ENCODE data around the gene TUBA1B.
"Not testable (repeated sequence)": the region's sequence is repeated elsewhere in the genome, so short reads cannot be mapped to it uniquely, and the experiment has no call there.

TUBA1B gene

DNA sequence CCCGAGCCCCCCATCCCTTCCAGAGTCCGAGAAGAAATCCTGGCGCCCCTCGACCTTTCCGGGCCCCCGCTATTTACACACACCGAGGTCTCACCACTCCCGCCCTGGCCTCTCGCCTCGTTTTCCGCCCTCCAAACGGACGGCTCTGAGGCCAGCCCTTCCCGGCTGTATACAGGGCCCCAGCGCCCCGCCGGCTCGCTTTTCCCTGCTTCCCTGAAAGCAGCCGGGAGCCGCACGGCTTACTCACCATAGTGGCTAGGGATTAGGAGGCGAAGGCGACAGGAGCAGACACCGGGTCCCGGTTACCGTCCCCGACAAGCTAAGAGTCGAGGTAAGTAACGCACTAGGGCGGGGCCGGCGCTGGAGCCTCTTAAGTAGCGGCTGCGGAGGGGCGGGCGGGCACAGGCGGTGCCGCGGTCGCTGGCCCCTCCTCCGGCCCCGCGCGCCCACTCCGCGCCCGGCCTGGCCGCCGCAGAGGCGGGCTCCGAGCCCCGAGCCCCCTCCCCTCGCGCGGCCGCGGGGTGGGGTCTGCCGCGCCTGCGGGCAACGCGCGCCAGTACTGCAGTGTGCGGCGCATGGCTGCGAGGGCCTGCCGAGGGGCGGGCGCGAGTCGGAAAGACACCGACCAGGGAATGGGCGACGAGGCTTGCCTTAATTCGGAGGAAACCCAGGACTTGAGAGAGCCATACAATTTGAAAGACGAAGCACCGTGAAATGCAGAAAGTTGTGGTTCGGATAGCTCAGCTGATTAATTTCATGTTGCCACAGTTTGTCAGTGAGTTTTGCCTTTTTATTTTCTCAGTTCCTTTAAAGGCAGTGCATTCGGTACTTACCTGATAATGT lies at the start of gene TUBA1B:
Gene TUBA1B (minus strand): TSS at position 345 of the 843 bp plus-strand sequence. CDS start 95 bp downstream, at position 250.
- DNase-seq: peak; percentile 92

GRCh38 chr12:49174218-49174617 lies 43.0 kb upstream of the TUBA1B start:
- no peak for DNase-seq

GRCh38 chr12:49170924-49171323 lies 39.7 kb upstream of the TUBA1B start:
- DNase-seq: no peak

DNA sequence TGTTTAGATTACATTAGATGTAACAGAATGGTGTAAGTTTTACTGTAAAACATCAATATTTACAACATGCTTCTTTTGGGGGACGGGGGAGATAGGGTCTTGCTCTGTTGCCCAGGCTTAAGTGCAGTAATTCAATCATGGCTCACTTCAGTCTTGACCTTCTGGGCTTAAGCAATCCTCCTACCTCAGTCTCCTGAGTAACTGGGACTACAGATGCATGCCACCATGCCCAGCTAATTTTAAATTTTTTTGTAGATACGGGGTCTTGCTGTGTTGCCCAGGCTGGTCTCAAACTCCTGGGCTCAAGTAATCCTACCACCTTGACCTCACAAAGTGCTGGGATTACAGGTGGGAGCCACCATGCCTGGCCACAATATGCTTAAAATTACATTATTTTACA lies 33.9 kb upstream of the TUBA1B start:
- DNase-seq: no peak

GRCh38 chr12:49161901-49162300 lies 30.7 kb upstream of the TUBA1B start:
- not testable (repeated sequence) for DNase-seq

DNA sequence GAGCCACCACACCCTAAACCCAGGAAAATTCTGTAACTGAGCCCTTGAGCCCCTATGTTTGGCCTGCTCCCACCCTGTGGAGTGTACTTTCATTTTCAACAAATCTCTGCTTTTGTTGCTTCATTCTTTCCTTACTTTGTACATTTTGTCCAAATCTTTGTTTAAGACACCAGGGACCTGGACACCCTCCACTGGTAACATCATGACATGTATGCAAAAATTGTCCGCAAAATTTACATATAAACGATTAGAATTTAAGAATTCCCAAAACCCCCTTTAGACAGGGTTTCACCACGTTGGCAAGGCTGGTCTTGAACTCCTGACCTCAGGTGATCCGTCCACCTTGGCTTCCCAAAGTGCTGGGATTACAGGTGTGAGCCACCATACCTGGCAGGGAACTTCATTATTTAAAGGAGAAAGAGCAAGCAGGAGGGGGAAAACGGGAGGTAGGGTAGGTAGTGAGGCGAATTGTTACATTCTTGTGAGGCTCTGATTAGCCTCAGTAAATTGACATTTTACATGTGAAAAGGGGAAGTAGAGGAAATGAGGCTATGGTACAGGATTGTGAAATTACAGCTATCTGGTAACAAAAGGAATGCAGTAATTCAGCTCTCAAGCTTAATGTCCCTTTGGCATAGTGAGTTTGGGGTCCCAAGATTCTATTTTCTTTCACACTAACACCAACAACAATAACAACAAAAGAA lies 30.0 kb upstream of the TUBA1B start:
- DNase-seq: no peak

DNA sequence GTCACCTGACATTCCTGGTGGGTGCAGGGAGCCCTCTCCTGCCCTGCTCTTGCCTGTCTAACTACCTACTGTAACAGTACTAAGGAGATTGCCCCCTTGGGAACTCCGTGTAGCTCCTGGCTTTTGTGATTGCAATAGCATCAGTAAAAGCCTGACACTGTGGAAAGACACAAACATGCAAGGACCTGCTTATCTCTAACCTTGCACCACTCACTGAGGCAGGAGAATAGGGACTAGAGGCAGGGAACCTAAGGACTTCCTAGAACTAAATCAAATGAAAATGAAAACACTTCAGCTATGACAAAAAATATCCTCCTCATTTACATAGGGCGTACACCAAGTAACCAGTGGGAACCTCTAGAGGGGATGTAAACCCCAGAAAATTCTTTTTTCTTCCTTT lies 29.2 kb upstream of the TUBA1B start:
- no peak for DNase-seq

DNA sequence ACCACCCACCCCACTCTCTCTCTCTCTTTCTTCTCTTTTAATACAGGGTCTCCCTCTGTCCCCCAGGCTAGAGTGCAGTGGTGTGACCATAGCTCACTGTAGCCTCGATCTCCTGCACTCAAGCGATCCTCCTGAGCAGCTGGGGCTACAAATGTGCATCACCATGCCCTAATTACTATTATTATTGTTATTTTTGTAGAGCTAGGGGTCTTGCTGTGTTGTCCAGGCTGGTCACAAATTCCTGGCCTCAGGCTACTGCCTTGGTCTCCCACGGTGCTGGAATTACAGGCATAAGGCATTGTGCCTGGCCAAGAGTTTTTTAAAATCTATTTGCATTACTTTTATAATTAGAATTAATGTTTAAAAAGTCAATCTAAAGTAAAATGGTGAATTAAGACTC lies 23.0 kb upstream of the TUBA1B start:
- DNase-seq: no peak

GRCh38 chr12:49147384-49147783 lies 16.2 kb upstream of the TUBA1B start:
- no peak for DNase-seq

GRCh38 chr12:49146406-49146805 lies 15.2 kb upstream of the TUBA1B start:
- no peak for DNase-seq

- no peak for DNase-seq
Measured at GRCh38 chr12:49144384-49144783, 13.2 kb upstream of the TUBA1B start.

DNA sequence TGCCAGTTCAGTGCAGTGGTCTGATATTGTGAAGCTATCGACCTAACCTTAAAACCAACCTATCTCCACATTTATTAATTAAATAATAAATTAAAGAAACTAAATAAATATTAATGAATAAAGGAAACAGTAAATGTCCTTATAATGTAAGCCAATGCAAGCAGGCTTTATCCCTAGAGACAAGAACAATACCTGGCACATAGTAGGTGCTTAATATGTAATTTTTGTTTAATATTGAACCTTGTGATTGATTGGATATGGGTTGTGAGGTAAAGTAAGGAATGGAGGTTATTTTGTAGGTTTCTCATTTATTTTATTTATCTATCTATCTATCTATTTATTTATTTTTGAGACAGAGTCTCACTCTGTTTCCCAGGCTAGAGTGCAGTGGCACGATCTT lies 7.8 kb upstream of the TUBA1B start:
- DNase-seq: no peak

DNA sequence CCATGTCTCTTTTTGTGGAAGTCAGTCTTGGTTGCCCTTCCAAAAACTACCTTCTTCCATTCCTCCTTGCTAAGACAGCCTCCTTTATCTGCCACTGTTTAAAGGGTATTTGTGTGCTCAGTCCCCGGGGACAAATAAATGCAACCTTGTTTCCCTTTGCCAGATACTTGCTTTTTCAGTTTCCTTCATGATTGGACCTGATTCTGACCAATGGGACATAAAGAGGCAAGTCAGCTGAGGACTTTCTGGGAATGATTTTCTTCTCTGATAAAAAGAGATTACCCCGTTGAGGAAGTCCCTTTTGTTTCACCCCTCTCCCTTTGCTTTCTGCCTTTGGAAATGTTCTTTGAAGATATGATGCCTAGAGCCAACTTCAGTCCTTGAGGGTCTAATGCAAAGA lies 7.4 kb upstream of the TUBA1B start:
- DNase-seq: no peak

- no peak for DNase-seq
Measured at GRCh38 chr12:49137476-49137875, 6.3 kb upstream of the TUBA1B start.

GRCh38 chr12:49136997-49137396 lies 5.8 kb upstream of the TUBA1B start:
- not testable (repeated sequence) for DNase-seq

GRCh38 chr12:49133590-49133989 lies 2.4 kb upstream of the TUBA1B start:
- no peak for DNase-seq

GRCh38 chr12:49133014-49133413 lies 1.8 kb upstream of the TUBA1B start:
- no peak for DNase-seq

DNA sequence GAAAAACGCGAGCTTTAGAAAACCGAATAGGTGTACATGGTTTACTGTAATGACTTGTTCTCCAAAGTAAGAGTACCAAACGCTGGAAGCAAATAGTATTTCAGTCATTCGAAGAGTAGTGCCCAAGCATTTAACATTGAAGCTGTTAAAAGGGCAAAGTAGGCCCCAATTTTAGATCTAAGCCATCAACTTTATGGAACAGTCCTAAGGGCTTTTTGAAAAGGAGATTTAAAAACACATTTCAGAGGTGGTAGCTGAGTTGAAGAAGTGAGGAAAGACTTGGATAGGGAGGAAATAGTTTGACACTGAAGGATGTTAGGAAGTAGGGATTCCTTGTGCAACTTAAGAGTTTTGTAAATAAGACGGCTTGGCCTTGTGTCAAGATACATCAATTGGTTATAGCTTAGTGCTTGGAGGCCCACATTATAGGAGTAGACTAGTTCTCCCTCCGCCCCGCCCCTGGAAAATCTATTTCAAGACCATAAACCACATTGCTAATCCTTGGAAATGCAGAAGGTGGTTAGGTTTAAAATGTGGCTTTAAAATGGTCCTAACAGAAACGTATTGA lies 783 bp upstream of the TUBA1B start:
- DNase-seq: no peak

- DNase-seq: peak; percentile 95
Measured at GRCh38 chr12:49130151-49131050, 794 bp downstream of the TUBA1B start.

- DNase-seq: no peak
Measured at GRCh38 chr12:49129332-49130150, 1.7 kb downstream of the TUBA1B start.

GRCh38 chr12:49127971-49128370 lies 3.2 kb downstream of the TUBA1B start:
- DNase-seq: not testable (repeated sequence)

All from CD4-positive, alpha-beta T cell treated with Interleukin-4 for 4 hours (primary cell).